HCT116 (cell line): ENCODE measurements around the gene SYN1.

Source experiments
- CEBPB ChIP-seq: IDR thresholded peaks from 2 replicates; pipeline ENCODE4 v1.6.1; 2012; ENCODE audit warnings: low read depth
- EGR1 ChIP-seq: IDR thresholded peaks from 2 replicates; pipeline ENCODE4 v1.6.1; 2012; ENCODE audit warnings: low read depth
- EZH2 ChIP-seq: fragments of 200-600 bp; sonication (generic); IDR thresholded peaks from 2 replicates; pipeline ENCODE4 v1.6.1; 2017; ENCODE audit warnings: antibody characterized with exemption, mixed run types
- POLR2A ChIP-seq: IDR thresholded peaks from 2 replicates; pipeline ENCODE4 v1.7.0; 2011; ENCODE audit warnings: borderline replicate concordance; ENCODE audit not compliant: insufficient read depth, insufficient read length; ENCODE audit errors: extremely low read depth
- POLR2AphosphoS5 ChIP-seq: IDR thresholded peaks from 2 replicates; pipeline ENCODE4 v1.6.1; 2011; ENCODE audit warnings: mild to moderate bottlenecking, low read depth, low read length, moderate library complexity
- SIN3A ChIP-seq: IDR thresholded peaks from 2 replicates; pipeline ENCODE4 v1.6.1; 2012; ENCODE audit warnings: low read depth
- SP1 ChIP-seq: IDR thresholded peaks from 2 replicates; pipeline ENCODE4 v1.6.1; 2012; ENCODE audit warnings: low read depth
- YY1 ChIP-seq: IDR thresholded peaks from 2 replicates; pipeline ENCODE4 v1.6.1; 2011; ENCODE audit warnings: low read length, low read depth, moderate library complexity, mild to moderate bottlenecking; ENCODE audit not compliant: insufficient replicate concordance; ENCODE audit errors: extremely low read depth
- ZFX ChIP-seq: fragments of 450-650 bp; IDR thresholded peaks from 2 replicates; pipeline ENCODE4 v1.6.1; 2017
- ZNF274 ChIP-seq: fragments of 200-500 bp; sonication (Bioruptor generic); IDR thresholded peaks from 2 replicates; pipeline ENCODE4 v1.6.1; 2014; ENCODE audit warnings: mild to moderate bottlenecking, low read depth, low read length, inconsistent platforms
- TF ChIP-seq, protein P1 (sequence below), 3 experiments: fragments of 200-600 bp in 1 of 3; sonication (generic) in 1 of 3; IDR thresholded peaks in 2 of 3; conservative IDR thresholded peaks in 1 of 3; 2 replicates each; pipeline ENCODE4 v1.5.1; 2012 to 2017; ENCODE audit warnings: low read depth in 2 of 3, low read length in 2 of 3, antibody characterized with exemption in 1 of 3, borderline replicate concordance in 1 of 3, control low read depth in 1 of 3, mild to moderate bottlenecking in 1 of 3, mixed read lengths in 1 of 3, mixed run types in 1 of 3, moderate library complexity in 1 of 3; ENCODE audit not compliant: insufficient read depth in 1 of 3
- TF ChIP-seq, protein P2 (sequence below): IDR thresholded peaks from 2 replicates; pipeline ENCODE4 v1.6.1; 2012
- TF ChIP-seq, protein P3 (sequence below): IDR thresholded peaks from 2 replicates; pipeline ENCODE4 v1.6.1; 2012; ENCODE audit warnings: low read depth
- TF ChIP-seq, protein P4 (sequence below): IDR thresholded peaks from 2 replicates; pipeline ENCODE4 v1.6.1; 2011; ENCODE audit warnings: mild to moderate bottlenecking, low read length, moderate library complexity; ENCODE audit not compliant: insufficient replicate concordance; ENCODE audit errors: extremely low read depth

DNA sequence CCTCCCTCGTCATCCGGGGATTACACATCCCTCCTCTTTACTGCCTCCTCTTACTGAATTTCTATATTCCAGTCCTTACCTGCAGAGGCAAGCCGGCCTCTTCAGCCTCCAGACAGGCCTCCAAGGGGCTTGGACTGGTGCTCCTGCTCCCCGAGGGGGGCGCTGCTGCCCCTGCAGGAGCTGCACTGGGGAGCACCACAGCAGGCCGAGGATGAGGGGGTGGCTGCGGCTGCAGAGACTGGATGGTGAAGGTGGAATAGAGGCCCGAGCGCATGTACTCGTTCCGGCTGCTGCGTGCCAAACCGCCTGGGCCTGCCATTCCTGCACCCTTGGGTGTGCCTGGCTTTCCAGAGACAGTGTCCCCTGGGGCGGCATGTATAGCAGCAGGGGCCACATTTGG, 19.2 kb upstream of the SYN1 start:
- TF ChIP-seq, protein P1, sequence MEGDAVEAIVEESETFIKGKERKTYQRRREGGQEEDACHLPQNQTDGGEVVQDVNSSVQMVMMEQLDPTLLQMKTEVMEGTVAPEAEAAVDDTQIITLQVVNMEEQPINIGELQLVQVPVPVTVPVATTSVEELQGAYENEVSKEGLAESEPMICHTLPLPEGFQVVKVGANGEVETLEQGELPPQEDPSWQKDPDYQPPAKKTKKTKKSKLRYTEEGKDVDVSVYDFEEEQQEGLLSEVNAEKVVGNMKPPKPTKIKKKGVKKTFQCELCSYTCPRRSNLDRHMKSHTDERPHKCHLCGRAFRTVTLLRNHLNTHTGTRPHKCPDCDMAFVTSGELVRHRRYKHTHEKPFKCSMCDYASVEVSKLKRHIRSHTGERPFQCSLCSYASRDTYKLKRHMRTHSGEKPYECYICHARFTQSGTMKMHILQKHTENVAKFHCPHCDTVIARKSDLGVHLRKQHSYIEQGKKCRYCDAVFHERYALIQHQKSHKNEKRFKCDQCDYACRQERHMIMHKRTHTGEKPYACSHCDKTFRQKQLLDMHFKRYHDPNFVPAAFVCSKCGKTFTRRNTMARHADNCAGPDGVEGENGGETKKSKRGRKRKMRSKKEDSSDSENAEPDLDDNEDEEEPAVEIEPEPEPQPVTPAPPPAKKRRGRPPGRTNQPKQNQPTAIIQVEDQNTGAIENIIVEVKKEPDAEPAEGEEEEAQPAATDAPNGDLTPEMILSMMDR (IDR thresholded peaks at IDR 0.05 in 2 of 3, conservative IDR thresholded peaks at IDR 0.05 in 1 of 3; ENCODE audit: borderline replicate concordance in 1 of 3, insufficient read depth in 1 of 3, low read depth in 2 of 3, low read length in 2 of 3): no peak
- TF ChIP-seq POLR2A (no peak), EZH2 (no peak), POLR2AphosphoS5 (no peak), CEBPB (no peak), EGR1 (no peak), SP1 (no peak), SIN3A (no peak), ZFX (no peak), ZNF274 (no peak), YY1 (no peak)
- TF ChIP-seq, protein P2, sequence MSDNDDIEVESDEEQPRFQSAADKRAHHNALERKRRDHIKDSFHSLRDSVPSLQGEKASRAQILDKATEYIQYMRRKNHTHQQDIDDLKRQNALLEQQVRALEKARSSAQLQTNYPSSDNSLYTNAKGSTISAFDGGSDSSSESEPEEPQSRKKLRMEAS: no peak
- TF ChIP-seq, protein P3, sequence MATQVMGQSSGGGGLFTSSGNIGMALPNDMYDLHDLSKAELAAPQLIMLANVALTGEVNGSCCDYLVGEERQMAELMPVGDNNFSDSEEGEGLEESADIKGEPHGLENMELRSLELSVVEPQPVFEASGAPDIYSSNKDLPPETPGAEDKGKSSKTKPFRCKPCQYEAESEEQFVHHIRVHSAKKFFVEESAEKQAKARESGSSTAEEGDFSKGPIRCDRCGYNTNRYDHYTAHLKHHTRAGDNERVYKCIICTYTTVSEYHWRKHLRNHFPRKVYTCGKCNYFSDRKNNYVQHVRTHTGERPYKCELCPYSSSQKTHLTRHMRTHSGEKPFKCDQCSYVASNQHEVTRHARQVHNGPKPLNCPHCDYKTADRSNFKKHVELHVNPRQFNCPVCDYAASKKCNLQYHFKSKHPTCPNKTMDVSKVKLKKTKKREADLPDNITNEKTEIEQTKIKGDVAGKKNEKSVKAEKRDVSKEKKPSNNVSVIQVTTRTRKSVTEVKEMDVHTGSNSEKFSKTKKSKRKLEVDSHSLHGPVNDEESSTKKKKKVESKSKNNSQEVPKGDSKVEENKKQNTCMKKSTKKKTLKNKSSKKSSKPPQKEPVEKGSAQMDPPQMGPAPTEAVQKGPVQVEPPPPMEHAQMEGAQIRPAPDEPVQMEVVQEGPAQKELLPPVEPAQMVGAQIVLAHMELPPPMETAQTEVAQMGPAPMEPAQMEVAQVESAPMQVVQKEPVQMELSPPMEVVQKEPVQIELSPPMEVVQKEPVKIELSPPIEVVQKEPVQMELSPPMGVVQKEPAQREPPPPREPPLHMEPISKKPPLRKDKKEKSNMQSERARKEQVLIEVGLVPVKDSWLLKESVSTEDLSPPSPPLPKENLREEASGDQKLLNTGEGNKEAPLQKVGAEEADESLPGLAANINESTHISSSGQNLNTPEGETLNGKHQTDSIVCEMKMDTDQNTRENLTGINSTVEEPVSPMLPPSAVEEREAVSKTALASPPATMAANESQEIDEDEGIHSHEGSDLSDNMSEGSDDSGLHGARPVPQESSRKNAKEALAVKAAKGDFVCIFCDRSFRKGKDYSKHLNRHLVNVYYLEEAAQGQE: no peak
- TF ChIP-seq, protein P4, sequence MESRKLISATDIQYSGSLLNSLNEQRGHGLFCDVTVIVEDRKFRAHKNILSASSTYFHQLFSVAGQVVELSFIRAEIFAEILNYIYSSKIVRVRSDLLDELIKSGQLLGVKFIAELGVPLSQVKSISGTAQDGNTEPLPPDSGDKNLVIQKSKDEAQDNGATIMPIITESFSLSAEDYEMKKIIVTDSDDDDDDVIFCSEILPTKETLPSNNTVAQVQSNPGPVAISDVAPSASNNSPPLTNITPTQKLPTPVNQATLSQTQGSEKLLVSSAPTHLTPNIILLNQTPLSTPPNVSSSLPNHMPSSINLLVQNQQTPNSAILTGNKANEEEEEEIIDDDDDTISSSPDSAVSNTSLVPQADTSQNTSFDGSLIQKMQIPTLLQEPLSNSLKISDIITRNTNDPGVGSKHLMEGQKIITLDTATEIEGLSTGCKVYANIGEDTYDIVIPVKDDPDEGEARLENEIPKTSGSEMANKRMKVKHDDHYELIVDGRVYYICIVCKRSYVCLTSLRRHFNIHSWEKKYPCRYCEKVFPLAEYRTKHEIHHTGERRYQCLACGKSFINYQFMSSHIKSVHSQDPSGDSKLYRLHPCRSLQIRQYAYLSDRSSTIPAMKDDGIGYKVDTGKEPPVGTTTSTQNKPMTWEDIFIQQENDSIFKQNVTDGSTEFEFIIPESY: no peak
